Naive thymus-derived CD8-positive, alpha-beta T cell (primary cell): ENCODE data around the gene THEMIS. TPM values are rescaled to one million over a fixed set of nuclear protein-coding genes. Genes with fewer than 3 reads are reported as not detected.

ENCODE experiments used
- ATAC-seq, 2 donors: fragments of 150-1000 bp; cut with Tn5 transposase in 1 of 2; sonication (Bioruptor Pico), chemical (Tn5 transposase) in 1 of 2; 1 replicate in 1 of 2; 2 replicates in 1 of 2; pipeline ENCODE4 v1.10.0; 2021; ENCODE audit warnings: mild to moderate bottlenecking in 2 of 2, moderate library complexity in 2 of 2
- POLR2A ChIA-PET: fragments of 350-600 bp; sonication (Branson Sonifier 250); formaldehyde crosslinking; loops from one replicate; lab custom pipeline; 2021; ENCODE audit warnings: antibody characterized with exemption; lab: Charles Lee
- DNase-seq, 10 donors: peaks; one replicate each; pipeline versions ENCODE4 v3.0.0 to v3.0.0-alpha.2; 2020 to 2022
- H3K27ac Mint-ChIP-seq, 10 donors: one replicate each; pipeline ENCODE4 v1.8.0; 2020 to 2022; ENCODE audit warnings: mild to moderate bottlenecking in 10 of 10, mixed read lengths in 10 of 10, moderate library complexity in 4 of 10, inconsistent platforms in 1 of 10
- H3K27me3 Mint-ChIP-seq, 5 donors: one replicate each; pipeline ENCODE4 v1.8.0; 2021 to 2022; ENCODE audit warnings: mixed read lengths in 5 of 5
- H3K36me3 Mint-ChIP-seq, 3 donors: one replicate each; pipeline ENCODE4 v1.8.0; 2020 to 2022; ENCODE audit warnings: mixed read lengths in 3 of 3, mild to moderate bottlenecking in 2 of 3, inconsistent platforms in 1 of 3
- H3K4me1 Mint-ChIP-seq, 4 donors: one replicate each; pipeline ENCODE4 v1.8.0; 2021 to 2022; ENCODE audit warnings: mixed read lengths in 4 of 4
- H3K4me3 Mint-ChIP-seq, 10 donors: one replicate each; pipeline ENCODE4 v1.8.0; 2020 to 2022; ENCODE audit warnings: mild to moderate bottlenecking in 10 of 10, mixed read lengths in 10 of 10, moderate library complexity in 6 of 10, inconsistent platforms in 1 of 10
- H3K9me3 Mint-ChIP-seq, 9 donors: one replicate each; pipeline ENCODE4 v1.8.0; 2020 to 2022; ENCODE audit warnings: mixed read lengths in 9 of 9, mild to moderate bottlenecking in 3 of 9, inconsistent platforms in 1 of 9, moderate library complexity in 1 of 9
- polyA plus RNA-seq, 3 donors: library from polyadenylated mRNA; unstranded; fragments of 300-500 nt; fragmentation: Illumina TruSeq; gene quantifications; one replicate each; pipeline ENCODE4 v1.2.3, GENCODE V29; 2021
- total RNA-seq, 8 experiments: library from RNA in 2 of 8; stranded (reverse) in 2 of 8; gene quantifications; one replicate each; pipeline ENCODE4 v1.2.3 and lab custom pipeline; 2021 to 2026

THEMIS gene
- total and polyA plus RNA-seq, 5 experiments from 2014 or later, result 128 to 212 (median 168) TPM

GRCh38 chr6:127841811-127842210, 59.0 kb downstream of the THEMIS start:
- Mint-ChIP-seq H3K4me3 (no peak overlapping the region), H3K27me3 (no peaks in the 10 kb centered on the region), H3K4me1 (peaks cover 22 to 61% (median 54%) of the 10 kb centered on the region in 4 donors), H3K36me3 (peaks cover 15 to 73% (median 34%) of the 10 kb centered on the region in 3 donors), H3K9me3 (peaks cover 0 to 2% (median 0%) of the 10 kb centered on the region in 9 donors), H3K27ac (no peak overlapping the region)
- DNase-seq (no peak), ATAC-seq (no peak)
- POLR2A ChIA-PET, result no interaction called here

- Mint-ChIP-seq H3K27ac (peak overlapping the region in 7 of 10 donors; percentile 2 to 80 (median 63)), H3K4me1 (peaks cover 23 to 57% (median 48%) of the 10 kb centered on the region in 4 donors)
Measured at GRCh38 chr6:127834136-127834535, 66.7 kb downstream of the THEMIS start.

GRCh38 chr6:127833336-127833735, 67.5 kb downstream of the THEMIS start:
- Mint-ChIP-seq H3K4me3 (peak overlapping the region in 3 of 10 donors; percentile 8 to 46 (median 34)), H3K9me3 (no peaks in the 10 kb centered on the region), H3K27me3 (no peaks in the 10 kb centered on the region), H3K36me3 (peaks cover 10 to 75% (median 44%) of the 10 kb centered on the region in 3 donors), H3K4me1 (peaks cover 23 to 61% (median 48%) of the 10 kb centered on the region in 4 donors), H3K27ac (peak overlapping the region in 8 of 10 donors; percentile 3 to 69 (median 36))
- no peak for DNase-seq
- no peak for ATAC-seq
- POLR2A ChIA-PET, result no interaction called here

More at GRCh38 chr6:127834136-127834535, 66.7 kb downstream of the THEMIS start:
- ATAC-seq (no peak), DNase-seq (no peak)
- POLR2A ChIA-PET, result interaction anchor here (0.6 kb wide), 1 partner anchor 18 kb away, joined by 3 read pairs; no protein-coding TSS in a partner anchor
- Mint-ChIP-seq H3K4me3 (peak overlapping the region in 2 of 10 donors; percentile 5 to 27), H3K9me3 (no peaks in the 10 kb centered on the region), H3K36me3 (peaks cover 9 to 72% (median 36%) of the 10 kb centered on the region in 3 donors), H3K27me3 (no peaks in the 10 kb centered on the region)

GRCh38 chr6:127832381-127832780, 68.5 kb downstream of the THEMIS start:
- H3K9me3 Mint-ChIP-seq, result peaks cover 0 to 4% (median 0%) of the 10 kb centered on the region in 9 donors
- H3K36me3 Mint-ChIP-seq, result peaks cover 19 to 85% (median 52%) of the 10 kb centered on the region in 3 donors
- no peaks in the 10 kb centered on the region for H3K27me3 Mint-ChIP-seq
- peak overlapping the region; percentile 8 to 75 (median 34) for H3K27ac Mint-ChIP-seq
- DNase-seq, result no peak
- ATAC-seq, result no peak
- H3K4me3 Mint-ChIP-seq, result peak overlapping the region in 2 of 10 donors; percentile 8 to 26
- H3K4me1 Mint-ChIP-seq, result peaks cover 29 to 70% (median 55%) of the 10 kb centered on the region in 4 donors
- POLR2A ChIA-PET, result no interaction called here

GRCh38 chr6:127824061-127824460, 76.8 kb downstream of the THEMIS start:
- Mint-ChIP-seq H3K27me3 (no peaks in the 10 kb centered on the region), H3K9me3 (peaks cover 0 to 8% (median 0%) of the 10 kb centered on the region in 9 donors), H3K36me3 (peaks cover 42 to 84% (median 50%) of the 10 kb centered on the region in 3 donors), H3K4me1 (peaks cover 31 to 73% (median 65%) of the 10 kb centered on the region in 4 donors), H3K4me3 (peak overlapping the region in 8 of 10 donors; percentile 20 to 56 (median 38)), H3K27ac (peak overlapping the region in 9 of 10 donors; percentile 17 to 80 (median 58))
- ATAC-seq (no peak), DNase-seq (no peak)
- POLR2A ChIA-PET, result no interaction called here

GRCh38 chr6:127821431-127821830, 79.4 kb downstream of the THEMIS start:
- ATAC-seq (peak; percentile 30 to 61), DNase-seq (no peak)
- peak overlapping the region in 7 of 10 donors; percentile 9 to 89 (median 59) for H3K27ac Mint-ChIP-seq
- H3K27me3 Mint-ChIP-seq, result no peaks in the 10 kb centered on the region
- POLR2A ChIA-PET, result no interaction called here
- peak overlapping the region in 8 of 10 donors; percentile 1 to 57 (median 34) for H3K4me3 Mint-ChIP-seq
- H3K4me1 Mint-ChIP-seq, result peaks cover 33 to 82% (median 66%) of the 10 kb centered on the region in 4 donors
- peaks cover 0 to 5% (median 0%) of the 10 kb centered on the region in 9 donors for H3K9me3 Mint-ChIP-seq
- H3K36me3 Mint-ChIP-seq, result peaks cover 23 to 75% (median 28%) of the 10 kb centered on the region in 3 donors

GRCh38 chr6:127818149-127818548, 82.7 kb downstream of the THEMIS start:
- Mint-ChIP-seq H3K9me3 (peaks cover 0 to 1% (median 0%) of the 10 kb centered on the region in 9 donors), H3K27me3 (no peaks in the 10 kb centered on the region), H3K36me3 (peaks cover 8 to 74% (median 21%) of the 10 kb centered on the region in 3 donors), H3K27ac (peak overlapping the region; percentile 18 to 94 (median 78)), H3K4me3 (peak overlapping the region; percentile 0 to 72 (median 56)), H3K4me1 (peaks cover 32 to 80% (median 72%) of the 10 kb centered on the region in 4 donors)
- DNase-seq (no peak), ATAC-seq (peak; percentile 44 to 63)
- POLR2A ChIA-PET, result no interaction called here

- H3K9me3 Mint-ChIP-seq, result peaks cover 0 to 1% (median 0%) of the 10 kb centered on the region in 9 donors
- H3K27me3 Mint-ChIP-seq, result no peaks in the 10 kb centered on the region
- POLR2A ChIA-PET, result interaction anchor here (0.7 kb wide), 1 partner anchor 18 kb away, joined by 3 read pairs; no protein-coding TSS in a partner anchor
- DNase-seq (no peak), ATAC-seq (no peak)
- peaks cover 8 to 81% (median 23%) of the 10 kb centered on the region in 3 donors for H3K36me3 Mint-ChIP-seq
- H3K27ac Mint-ChIP-seq, result peak overlapping the region; percentile 1 to 94 (median 76)
- peak overlapping the region in 8 of 10 donors; percentile 9 to 53 (median 36) for H3K4me3 Mint-ChIP-seq
- peaks cover 43 to 88% (median 83%) of the 10 kb centered on the region in 4 donors for H3K4me1 Mint-ChIP-seq
Measured at GRCh38 chr6:127816643-127817042, 84.2 kb downstream of the THEMIS start.

- Mint-ChIP-seq H3K27me3 (no peaks in the 10 kb centered on the region), H3K36me3 (peaks cover 12 to 86% (median 32%) of the 10 kb centered on the region in 3 donors), H3K9me3 (peaks cover 0 to 3% (median 0%) of the 10 kb centered on the region in 9 donors), H3K4me3 (peak overlapping the region; percentile 39 to 79 (median 70)), H3K27ac (peak overlapping the region; percentile 38 to 86 (median 80)), H3K4me1 (peaks cover 51 to 91% (median 88%) of the 10 kb centered on the region in 4 donors)
- DNase-seq, result peak in 1 of 10 donors; percentile 16
- POLR2A ChIA-PET, result interaction anchor here (1.5 kb wide), 1 partner anchor 21 kb away, joined by 3 read pairs; no protein-coding TSS in a partner anchor
- ATAC-seq, result peak; percentile 21 to 66
Measured at GRCh38 chr6:127813699-127814027, 87.2 kb downstream of the THEMIS start.

- Mint-ChIP-seq H3K27ac (peak overlapping the region; percentile 38 to 86 (median 80)), H3K36me3 (peaks cover 12 to 86% (median 32%) of the 10 kb centered on the region in 3 donors), H3K27me3 (no peaks in the 10 kb centered on the region), H3K4me1 (peaks cover 51 to 91% (median 88%) of the 10 kb centered on the region in 4 donors), H3K9me3 (peaks cover 0 to 3% (median 0%) of the 10 kb centered on the region in 9 donors), H3K4me3 (peak overlapping the region; percentile 39 to 79 (median 70))
- DNase-seq (peak in 2 of 10 donors; percentile 16 to 23), ATAC-seq (peak; percentile 21 to 47)
- POLR2A ChIA-PET, result interaction anchor here (0.6 to 1.5 kb wide), 3 partner anchors 21 to 1897 kb away, joined by 3 read pairs; partner anchors contain the start of gene ARHGAP18
Measured at GRCh38 chr6:127812985-127813698, 87.7 kb downstream of the THEMIS start.

GRCh38 chr6:127811900-127812570, 88.8 kb downstream of the THEMIS start:
- Mint-ChIP-seq H3K4me1 (peaks cover 53 to 91% (median 89%) of the 10 kb centered on the region in 4 donors), H3K27ac (peak overlapping the region; percentile 29 to 84 (median 75))

More at GRCh38 chr6:127811900-127812570, 88.8 kb downstream of the THEMIS start:
- Mint-ChIP-seq H3K27me3 (no peaks in the 10 kb centered on the region), H3K4me3 (peak overlapping the region in 9 of 10 donors; percentile 31 to 70 (median 57)), H3K9me3 (peaks cover 0 to 3% (median 0%) of the 10 kb centered on the region in 9 donors), H3K36me3 (peaks cover 12 to 90% (median 37%) of the 10 kb centered on the region in 3 donors)
- POLR2A ChIA-PET, result interaction anchor here (0.6 to 1.5 kb wide), 4 partner anchors 14 to 22 kb away, joined by 3 to 5 read pairs (median 4); no protein-coding TSS in a partner anchor
- ATAC-seq (peak in 1 of 2 donors; percentile 26), DNase-seq (no peak)
